Measurements from ENCODE around the gene SENP2.
"Not testable (repeated sequence)": the region's sequence is repeated elsewhere in the genome, so short reads cannot be mapped to it uniquely, and the experiment has no call there.

Gene SENP2

GRCh38 chr3:185630182-185630622, 44.1 kb downstream of the SENP2 start:
- POLR2A ChIA-PET (ENCODE audit: low non-redundant PET) = no interaction called here
- CTCF ChIA-PET = interaction anchor here (0.8 to 1.2 kb wide), 2 partner anchors 12 to 99 kb away, joined by 3 to 5 read pairs; no protein-coding TSS in a partner anchor
- TF ChIP-seq, protein P1, sequence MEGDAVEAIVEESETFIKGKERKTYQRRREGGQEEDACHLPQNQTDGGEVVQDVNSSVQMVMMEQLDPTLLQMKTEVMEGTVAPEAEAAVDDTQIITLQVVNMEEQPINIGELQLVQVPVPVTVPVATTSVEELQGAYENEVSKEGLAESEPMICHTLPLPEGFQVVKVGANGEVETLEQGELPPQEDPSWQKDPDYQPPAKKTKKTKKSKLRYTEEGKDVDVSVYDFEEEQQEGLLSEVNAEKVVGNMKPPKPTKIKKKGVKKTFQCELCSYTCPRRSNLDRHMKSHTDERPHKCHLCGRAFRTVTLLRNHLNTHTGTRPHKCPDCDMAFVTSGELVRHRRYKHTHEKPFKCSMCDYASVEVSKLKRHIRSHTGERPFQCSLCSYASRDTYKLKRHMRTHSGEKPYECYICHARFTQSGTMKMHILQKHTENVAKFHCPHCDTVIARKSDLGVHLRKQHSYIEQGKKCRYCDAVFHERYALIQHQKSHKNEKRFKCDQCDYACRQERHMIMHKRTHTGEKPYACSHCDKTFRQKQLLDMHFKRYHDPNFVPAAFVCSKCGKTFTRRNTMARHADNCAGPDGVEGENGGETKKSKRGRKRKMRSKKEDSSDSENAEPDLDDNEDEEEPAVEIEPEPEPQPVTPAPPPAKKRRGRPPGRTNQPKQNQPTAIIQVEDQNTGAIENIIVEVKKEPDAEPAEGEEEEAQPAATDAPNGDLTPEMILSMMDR (conservative IDR thresholded peaks at IDR 0.05; ENCODE audit: low read depth) = no peak
- peak overlapping the region; percentile 58; the same call in 1 of the 2 replicates for H3K27ac ChIP-seq
- DNase-seq (ENCODE audit: low spot score) = no peak

- ChIA-PET POLR2A (ENCODE audit: low non-redundant PET) (no interaction called here), CTCF (no interaction called here)
- DNase-seq (ENCODE audit: low spot score) = no peak
- no peak overlapping the region for H3K27ac ChIP-seq
- TF ChIP-seq, protein P1 (conservative IDR thresholded peaks at IDR 0.05; ENCODE audit: low read depth) = no peak
Observed at GRCh38 chr3:185631108-185631507, 45.0 kb downstream of the SENP2 start.

GRCh38 chr3:185631508-185632206, 45.6 kb downstream of the SENP2 start:
- H3K27ac ChIP-seq = no peak overlapping the region
- POLR2A ChIA-PET (ENCODE audit: low non-redundant PET) = no interaction called here
- TF ChIP-seq, protein P1 (conservative IDR thresholded peaks at IDR 0.05; ENCODE audit: low read depth) = no peak
- CTCF ChIA-PET = interaction anchor here (0.6 kb wide), 1 partner anchor 1196 kb away, joined by 3 read pairs; no protein-coding TSS in a partner anchor
- no peak for DNase-seq (ENCODE audit: low spot score)

- H3K27ac ChIP-seq = no peak overlapping the region
- ChIA-PET POLR2A (ENCODE audit: low non-redundant PET) (no interaction called here), CTCF (interaction anchor here (0.6 to 0.7 kb wide), 2 partner anchors 105 to 294 kb away, joined by 3 read pairs; no protein-coding TSS in a partner anchor)
- TF ChIP-seq, protein P1 (conservative IDR thresholded peaks at IDR 0.05; ENCODE audit: low read depth) = no peak
- no peak for DNase-seq (ENCODE audit: low spot score)
Observed at GRCh38 chr3:185632996-185633395, 46.9 kb downstream of the SENP2 start.

DNA sequence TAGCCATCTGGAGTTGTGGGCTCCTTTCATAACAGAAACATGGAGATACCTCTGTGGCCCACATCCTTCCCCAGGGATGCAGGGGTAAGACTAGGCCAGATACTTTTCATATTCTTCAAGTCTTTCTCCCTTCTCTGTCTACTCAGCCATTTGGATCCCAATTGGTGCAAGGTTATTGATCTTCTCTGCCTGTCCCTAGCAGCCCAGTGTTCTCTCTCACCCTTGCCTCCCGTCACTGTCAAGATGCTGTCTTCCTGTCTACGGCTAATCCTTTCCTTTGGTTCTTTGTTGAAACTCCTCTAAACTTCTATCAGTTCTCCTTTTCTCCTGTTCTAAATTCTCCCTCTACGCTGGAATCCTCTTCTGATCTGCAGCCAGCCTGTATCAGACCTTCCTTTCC, 51.3 kb downstream of the SENP2 start:
- TF ChIP-seq, protein P1 (conservative IDR thresholded peaks at IDR 0.05; ENCODE audit: low read depth) = no peak
- H3K27ac ChIP-seq = no peak overlapping the region
- CTCF ChIA-PET = no interaction called here
- POLR2A ChIA-PET (ENCODE audit: low non-redundant PET) = no interaction called here
- no peak for DNase-seq (ENCODE audit: low spot score)

DNA sequence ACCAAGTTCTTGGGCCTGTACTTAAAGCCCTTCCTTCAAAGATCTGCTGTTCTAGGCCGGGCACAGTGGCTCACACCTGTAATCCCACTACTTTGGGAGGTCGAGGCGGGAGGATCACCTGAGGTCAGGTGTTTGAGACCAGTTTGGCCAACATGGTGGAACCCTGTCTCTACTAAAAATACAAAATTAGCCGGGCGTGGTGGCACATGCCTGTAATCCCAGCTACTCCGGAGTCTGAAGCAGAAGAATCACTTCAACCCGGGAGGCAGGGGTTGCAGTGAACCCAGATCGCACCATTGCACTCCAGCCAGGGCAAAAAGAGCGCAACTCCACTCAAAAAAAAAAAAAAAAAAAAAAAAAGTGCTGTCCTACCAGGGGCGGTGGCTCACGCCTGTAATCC, 52.6 kb downstream of the SENP2 start:
- H3K27ac ChIP-seq; CTCF ChIA-PET; POLR2A ChIA-PET (ENCODE audit: low non-redundant PET); DNase-seq (ENCODE audit: low spot score): not testable (repeated sequence)

GRCh38 chr3:185639632-185640206, 53.6 kb downstream of the SENP2 start:
- TF ChIP-seq, protein P1 (conservative IDR thresholded peaks at IDR 0.05; ENCODE audit: low read depth) = no peak
- POLR2A ChIA-PET (ENCODE audit: low non-redundant PET) = no interaction called here
- no peak for DNase-seq (ENCODE audit: low spot score)
- no peak overlapping the region for H3K27ac ChIP-seq
- CTCF ChIA-PET = no interaction called here
